HEK293 (cell line): ENCODE measurements around the gene GBP6.
"Not testable (repeated sequence)": the region's sequence is repeated elsewhere in the genome, so short reads cannot be mapped to it uniquely, and the experiment has no call there.

Source experiments
- CTCF ChIA-PET: fragments of 350-600 bp; formaldehyde crosslinking; extraction: SDS; loops from one replicate; lab custom pipeline; 2021; ENCODE audit warnings: antibody characterized with exemption; lab: Yijun Ruan, JAX
- POLR2A ChIA-PET: fragments of 300-600 bp; formaldehyde crosslinking; extraction: SDS; loops from one replicate; lab custom pipeline; 2020; ENCODE audit warnings: antibody characterized with exemption, inconsistent platforms; lab: Yijun Ruan, JAX
- H3K27ac ChIP-seq: fragments of 200-500 bp; sonication (Bioruptor generic); 2 replicates; pipeline ENCODE4 v1.5.1; 2014; ENCODE audit warnings: low read depth, low read length, control low read depth, inconsistent platforms; ENCODE audit errors: extremely low read depth
- H3K36me3 ChIP-seq, 2 experiments: fragments of 200-500 bp in 1 of 2; sonication (Bioruptor generic) in 1 of 2; 1 replicate in 1 of 2; 2 replicates in 1 of 2; pipeline ENCODE4 v1.5.1; 2014 to 2017; ENCODE audit warnings: inconsistent platforms in 2 of 2, low read length in 2 of 2; ENCODE audit not compliant: control insufficient read depth in 2 of 2, insufficient read depth in 1 of 2
- H3K4me1 ChIP-seq: fragments of 200-500 bp; sonication (Bioruptor generic); 2 replicates; pipeline ENCODE4 v1.5.1; 2014; ENCODE audit warnings: mild to moderate bottlenecking, low read length, inconsistent platforms; ENCODE audit not compliant: control insufficient read depth, insufficient read depth
- H3K4me3 ChIP-seq: 2 replicates; pipeline ENCODE4 v1.5.1; 2011; ENCODE audit warnings: low read depth, mild to moderate bottlenecking, control low read depth, low read length, moderate library complexity
- H3K9me3 ChIP-seq: fragments of 200-500 bp; sonication (Bioruptor generic); 2 replicates; pipeline ENCODE4 v1.5.1; 2014; ENCODE audit warnings: low read depth, low read length, inconsistent platforms; ENCODE audit not compliant: control insufficient read depth, insufficient read depth
- ELK4 ChIP-seq: IDR thresholded peaks from 2 replicates; pipeline ENCODE4 v1.6.1; 2011; ENCODE audit warnings: mild to moderate bottlenecking, low read depth, low read length, borderline replicate concordance
- GLI2 ChIP-seq: fragments of 450-650 bp; formaldehyde crosslinking; IDR thresholded peaks from 2 replicates; pipeline ENCODE4; 2017; ENCODE audit warnings: missing biosample characterization, missing genetic modification characterization, low read depth, borderline replicate concordance
- GLIS2 ChIP-seq: fragments of 450-650 bp; formaldehyde crosslinking; IDR thresholded peaks from 2 replicates; pipeline ENCODE4 v1.5.1; 2016; ENCODE audit warnings: missing biosample characterization, missing genetic modification characterization
- HOXD13 ChIP-seq: sonication (generic); formaldehyde crosslinking; IDR thresholded peaks from 2 replicates; pipeline ENCODE4 v1.8.0; 2022; ENCODE audit warnings: missing genetic modification reagents, borderline replicate concordance
- SP3 ChIP-seq: fragments of 450-650 bp; formaldehyde crosslinking; IDR thresholded peaks from 2 replicates; pipeline ENCODE4 v1.5.1; 2016; ENCODE audit warnings: missing biosample characterization, missing genetic modification characterization
- ZBTB1 ChIP-seq: fragments of 450-650 bp; formaldehyde crosslinking; IDR thresholded peaks from 2 replicates; pipeline ENCODE4 v1.5.1; 2016; ENCODE audit warnings: missing biosample characterization, missing genetic modification characterization
- ZBTB21 ChIP-seq: fragments of 450-650 bp; formaldehyde crosslinking; IDR thresholded peaks from 2 replicates; pipeline ENCODE4 v1.5.1; 2017; ENCODE audit warnings: missing biosample characterization, missing genetic modification characterization
- ZFP41 ChIP-seq: fragments of 450-650 bp; formaldehyde crosslinking; IDR thresholded peaks from 2 replicates; pipeline ENCODE4 v1.5.1; 2016; ENCODE audit warnings: missing biosample characterization, missing genetic modification characterization, borderline replicate concordance
- ZNF10 ChIP-seq: fragments of 450-650 bp; formaldehyde crosslinking; IDR thresholded peaks from 2 replicates; pipeline ENCODE4 v1.5.1; 2017; ENCODE audit warnings: missing biosample characterization, missing genetic modification characterization
- ZNF133 ChIP-seq: fragments of 450-650 bp; formaldehyde crosslinking; IDR thresholded peaks from 2 replicates; pipeline ENCODE4 v1.5.1; 2016; ENCODE audit warnings: missing biosample characterization, missing genetic modification characterization
- ZNF18 ChIP-seq: fragments of 450-650 bp; formaldehyde crosslinking; IDR thresholded peaks from 2 replicates; pipeline ENCODE4 v1.5.1; 2016; ENCODE audit warnings: missing biosample characterization, missing genetic modification characterization
- ZNF223 ChIP-seq: fragments of 450-650 bp; formaldehyde crosslinking; IDR thresholded peaks from 2 replicates; pipeline ENCODE4 v1.5.1; 2016; ENCODE audit warnings: missing biosample characterization, missing genetic modification characterization
- ZNF274 ChIP-seq, 2 experiments: fragments of 200-500 bp in 1 of 2; fragments of 450-650 bp in 1 of 2; sonication (Bioruptor generic) in 1 of 2; formaldehyde crosslinking in 1 of 2; IDR thresholded peaks; 2 replicates each; pipeline versions ENCODE4 v1.5.1 to v1.6.1; 2014 to 2016; ENCODE audit warnings: borderline replicate concordance in 1 of 2, inconsistent platforms in 1 of 2, low read length in 1 of 2, missing biosample characterization in 1 of 2, missing genetic modification characterization in 1 of 2
- ZNF280D ChIP-seq: fragments of 450-650 bp; formaldehyde crosslinking; IDR thresholded peaks from 2 replicates; pipeline ENCODE4 v1.5.1; 2016; ENCODE audit warnings: missing biosample characterization, missing genetic modification characterization
- ZNF302 ChIP-seq: fragments of 450-650 bp; formaldehyde crosslinking; IDR thresholded peaks from 2 replicates; pipeline ENCODE4 v1.5.1; 2016; ENCODE audit warnings: missing biosample characterization, missing genetic modification characterization, low read depth
- ZNF544 ChIP-seq: fragments of 450-650 bp; formaldehyde crosslinking; IDR thresholded peaks from 2 replicates; pipeline ENCODE4 v1.5.0; 2017; ENCODE audit warnings: missing biosample characterization, missing genetic modification characterization
- ZNF555 ChIP-seq: fragments of 450-650 bp; formaldehyde crosslinking; conservative IDR thresholded peaks from 2 replicates; pipeline ENCODE4 v1.5.1; 2017; ENCODE audit warnings: missing biosample characterization, mild to moderate bottlenecking, missing genetic modification characterization, inconsistent platforms
- ZNF639 ChIP-seq: fragments of 450-650 bp; formaldehyde crosslinking; IDR thresholded peaks from 2 replicates; pipeline ENCODE4 v1.5.1; 2016; ENCODE audit warnings: missing biosample characterization, missing genetic modification characterization
- ZNF777 ChIP-seq: fragments of 450-650 bp; formaldehyde crosslinking; IDR thresholded peaks from 2 replicates; pipeline ENCODE4 v1.5.1; 2017; ENCODE audit warnings: missing biosample characterization, missing genetic modification characterization, borderline replicate concordance
- ZNF830 ChIP-seq: fragments of 450-650 bp; IDR thresholded peaks from 2 replicates; pipeline ENCODE4 v1.5.0; 2018; ENCODE audit warnings: missing biosample characterization, missing genetic modification characterization, low read depth, mild to moderate bottlenecking, moderate library complexity
- TF ChIP-seq, protein P1 (sequence below): fragments of 450-650 bp; formaldehyde crosslinking; IDR thresholded peaks from 2 replicates; pipeline ENCODE4 v1.5.1; 2016; ENCODE audit warnings: missing biosample characterization, missing genetic modification characterization
- TF ChIP-seq, protein P2 (sequence below): fragments of 450-650 bp; formaldehyde crosslinking; IDR thresholded peaks from 2 replicates; pipeline ENCODE4 v1.5.1; 2017; ENCODE audit warnings: missing biosample characterization, missing genetic modification characterization

The GBP6 gene

DNA sequence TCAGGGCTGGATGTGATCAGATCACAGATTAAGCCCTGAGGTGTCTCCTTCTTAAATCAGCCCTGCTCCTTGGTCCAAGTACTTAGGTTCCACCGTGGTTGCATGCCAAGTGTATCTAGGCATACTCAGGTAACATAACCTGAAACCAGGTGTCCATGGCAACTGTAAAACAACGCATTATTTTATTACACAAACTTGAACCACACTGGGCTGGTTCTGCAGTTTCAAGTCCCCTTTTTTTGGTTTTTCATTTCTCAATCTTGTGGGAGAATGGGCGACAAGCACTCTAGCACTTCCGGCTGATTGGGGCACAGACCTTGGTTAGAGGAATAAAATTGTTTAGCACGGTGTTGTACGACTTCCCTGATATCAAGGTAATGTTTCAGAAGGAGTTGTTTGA is 65.2 kb downstream of the GBP6 start:
- CTCF ChIA-PET, result no interaction called here
- no peaks in the 10 kb centered on the region for H3K9me3 ChIP-seq
- TF ChIP-seq ZFP41 (tag by site-specific recombination), result no peak
- TF ChIP-seq ZNF133 (tag by site-specific recombination), result no peak
- no peak for TF ChIP-seq ZNF18
- TF ChIP-seq, protein P1, sequence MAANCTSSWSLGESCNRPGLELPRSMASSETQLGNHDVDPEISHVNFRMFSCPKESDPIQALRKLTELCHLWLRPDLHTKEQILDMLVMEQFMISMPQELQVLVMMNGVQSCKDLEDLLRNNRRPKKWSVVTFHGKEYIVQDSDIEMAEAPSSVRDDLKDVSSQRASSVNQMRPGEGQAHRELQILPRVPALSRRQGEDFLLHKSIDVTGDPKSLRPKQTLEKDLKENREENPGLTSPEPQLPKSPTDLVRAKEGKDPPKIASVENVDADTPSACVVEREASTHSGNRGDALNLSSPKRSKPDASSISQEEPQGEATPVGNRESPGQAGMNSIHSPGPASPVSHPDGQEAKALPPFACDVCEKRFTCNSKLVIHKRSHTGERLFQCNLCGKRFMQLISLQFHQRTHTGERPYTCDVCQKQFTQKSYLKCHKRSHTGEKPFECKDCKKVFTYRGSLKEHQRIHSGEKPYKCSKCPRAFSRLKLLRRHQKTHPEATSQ, result no peak
- TF ChIP-seq ZNF777 (tag by site-specific recombination), result no peak
- no peak for TF ChIP-seq ZNF544 (tag by site-specific recombination)
- no peak for TF ChIP-seq SP3 (tag by site-specific recombination)
- no peak for TF ChIP-seq ZNF10 (tag by site-specific recombination)
- TF ChIP-seq, protein P2, sequence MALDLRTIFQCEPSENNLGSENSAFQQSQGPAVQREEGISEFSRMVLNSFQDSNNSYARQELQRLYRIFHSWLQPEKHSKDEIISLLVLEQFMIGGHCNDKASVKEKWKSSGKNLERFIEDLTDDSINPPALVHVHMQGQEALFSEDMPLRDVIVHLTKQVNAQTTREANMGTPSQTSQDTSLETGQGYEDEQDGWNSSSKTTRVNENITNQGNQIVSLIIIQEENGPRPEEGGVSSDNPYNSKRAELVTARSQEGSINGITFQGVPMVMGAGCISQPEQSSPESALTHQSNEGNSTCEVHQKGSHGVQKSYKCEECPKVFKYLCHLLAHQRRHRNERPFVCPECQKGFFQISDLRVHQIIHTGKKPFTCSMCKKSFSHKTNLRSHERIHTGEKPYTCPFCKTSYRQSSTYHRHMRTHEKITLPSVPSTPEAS (tag by site-specific recombination), result no peak
- TF ChIP-seq, all 188 proteins: peak for 0
- Histone ChIP-seq H3K36me3 (peaks cover 0 to 3% of the 10 kb centered on the region in 2 experiments; a peak in 1 of 3 replicates), H3K4me3 (no peak overlapping the region), H3K27ac (no peak overlapping the region), H3K4me1 (no peaks in the 10 kb centered on the region)
- POLR2A ChIA-PET, result no interaction called here

- H3K27ac ChIP-seq, H3K4me3 ChIP-seq, H3K4me1 ChIP-seq, H3K9me3 ChIP-seq, CTCF ChIA-PET, H3K36me3 ChIP-seq, POLR2A ChIA-PET: not testable (repeated sequence)
These were observed 65.8 kb downstream of the GBP6 start for GRCh38 chr1:89429681-89430080.

DNA sequence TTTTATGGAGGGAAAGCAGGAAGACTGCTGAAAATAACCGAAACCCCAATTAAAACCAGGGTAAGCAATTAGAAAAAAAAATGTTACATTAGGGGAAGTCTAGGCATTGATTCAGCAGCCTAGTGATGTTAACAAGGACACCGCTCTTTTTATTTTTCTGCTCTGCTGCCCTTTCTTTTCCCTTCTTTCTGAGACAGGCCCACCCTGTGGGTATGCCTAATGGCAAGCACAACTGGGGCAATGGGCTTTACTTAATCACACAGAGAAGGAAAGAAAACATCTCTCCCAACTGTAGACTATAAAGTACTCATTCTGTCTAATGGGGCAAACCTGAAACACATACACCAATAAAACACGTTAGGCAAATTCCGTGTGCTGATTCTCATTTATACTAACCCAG is 69.6 kb downstream of the GBP6 start:
- no peak overlapping the region for H3K27ac ChIP-seq
- H3K4me1 ChIP-seq, result no peaks in the 10 kb centered on the region
- CTCF ChIA-PET, result interaction anchor here (0.7 to 1.4 kb wide), 4 partner anchors 10 to 75 kb away, joined by 3 read pairs; no protein-coding TSS in a partner anchor
- H3K9me3 ChIP-seq, result no peaks in the 10 kb centered on the region
- H3K4me3 ChIP-seq, result no peak overlapping the region
- no peaks in the 10 kb centered on the region for H3K36me3 ChIP-seq
- POLR2A ChIA-PET, result no interaction called here
- TF ChIP-seq HOXD13 (CRISPR knock-in tag) (no peak), ZNF830 (tag by site-specific recombination) (no peak), ZNF302 (tag by site-specific recombination) (no peak), ZNF280D (tag by site-specific recombination) (no peak), ZBTB1 (tag by site-specific recombination) (no peak), ZNF639 (tag by site-specific recombination) (no peak), ZNF223 (tag by site-specific recombination) (no peak), ZBTB21 (tag by site-specific recombination) (no peak), GLIS2 (no peak), GLI2 (tag by site-specific recombination) (no peak), ZNF274 (IDR thresholded peaks at IDR 0.05; ENCODE audit: low read length) (no peak), ZNF274 (tag by site-specific recombination; IDR thresholded peaks at IDR 0.05; ENCODE audit: borderline replicate concordance) (no peak), ELK4 (no peak), ZNF555 (no peak)
